ENCODE results near the gene PIGS.
"Not testable (repeated sequence)": the region's sequence is repeated elsewhere in the genome, so short reads cannot be mapped to it uniquely, and the experiment has no call there.

PIGS gene

DNA sequence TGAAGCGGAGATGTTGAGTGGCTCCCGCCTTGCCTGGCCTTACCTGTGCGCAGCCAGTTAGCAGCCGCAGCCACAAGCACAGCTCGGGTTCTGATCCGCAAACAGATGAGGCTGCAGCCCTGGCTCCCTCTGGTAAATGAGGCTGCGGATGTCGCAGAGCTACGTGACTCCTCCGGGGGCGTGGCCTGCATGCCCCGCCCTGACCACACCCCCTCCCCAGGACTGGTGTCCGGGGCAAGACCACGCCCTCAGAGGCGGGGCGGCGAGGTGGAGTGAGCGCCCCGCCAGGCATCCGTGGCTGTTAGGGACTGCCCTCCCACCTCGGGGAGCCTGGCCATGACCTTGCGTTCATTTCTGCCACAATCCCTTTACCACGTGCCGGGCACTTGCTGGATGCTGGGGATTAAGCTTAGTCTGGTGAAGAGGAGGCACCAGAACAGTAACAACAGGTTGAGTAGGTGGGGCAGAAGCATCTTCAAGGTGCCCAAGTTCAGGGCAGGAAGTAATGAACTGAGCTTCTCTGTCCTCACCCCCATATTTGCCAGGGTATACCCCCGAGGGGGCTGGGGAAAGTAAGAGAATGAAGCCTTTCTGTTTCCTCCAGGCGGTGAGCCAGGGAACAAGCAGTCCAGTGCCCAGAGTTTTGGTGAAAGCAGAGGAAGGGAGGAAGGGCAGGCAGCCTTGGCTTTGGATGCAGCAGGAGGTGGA, 5.6 kb upstream of the PIGS start, which contains the start of gene ALDOC:
Gene ALDOC, minus strand, starts transcription at position 138 of the 708 bp plus-strand sequence. CDS start 1,363 bp downstream, outside the sequence.
- no peaks in the 10 kb centered on the region for H3K9me3 ChIP-seq (ENCODE audit: low read length)
- no peaks in the 10 kb centered on the region for H4K20me1 ChIP-seq (ENCODE audit: insufficient read depth, low read length)
- H3K9me2 ChIP-seq (ENCODE audit: low read depth, low read length): no peaks in the 10 kb centered on the region
- no peak within 1 kb of the TSS for H2AFZ ChIP-seq (ENCODE audit: low read length)
- H3K9ac ChIP-seq (ENCODE audit: low read length): peak within 1 kb of the TSS; percentile 51; the same call in 1 of the 2 replicates
- H3K4me2 ChIP-seq (ENCODE audit: low read length): peak within 1 kb of the TSS; percentile 59; the same call in 1 of the 2 replicates
- H3K36me3 ChIP-seq (ENCODE audit: insufficient read depth, low read length): peaks cover 68% of the 10 kb centered on the region
- H3K79me2 ChIP-seq (ENCODE audit: insufficient read depth, low read length): no peaks in the 10 kb centered on the region
- H3K4me3 ChIP-seq (ENCODE audit: low read depth, low read length, poor library complexity, severe bottlenecking): peak within 1 kb of the TSS; percentile 55
- no peak for TF ChIP-seq EZH2 (IDR thresholded peaks at IDR 0.05; ENCODE audit: borderline replicate concordance, low read length)
- TF ChIP-seq, protein P1, sequence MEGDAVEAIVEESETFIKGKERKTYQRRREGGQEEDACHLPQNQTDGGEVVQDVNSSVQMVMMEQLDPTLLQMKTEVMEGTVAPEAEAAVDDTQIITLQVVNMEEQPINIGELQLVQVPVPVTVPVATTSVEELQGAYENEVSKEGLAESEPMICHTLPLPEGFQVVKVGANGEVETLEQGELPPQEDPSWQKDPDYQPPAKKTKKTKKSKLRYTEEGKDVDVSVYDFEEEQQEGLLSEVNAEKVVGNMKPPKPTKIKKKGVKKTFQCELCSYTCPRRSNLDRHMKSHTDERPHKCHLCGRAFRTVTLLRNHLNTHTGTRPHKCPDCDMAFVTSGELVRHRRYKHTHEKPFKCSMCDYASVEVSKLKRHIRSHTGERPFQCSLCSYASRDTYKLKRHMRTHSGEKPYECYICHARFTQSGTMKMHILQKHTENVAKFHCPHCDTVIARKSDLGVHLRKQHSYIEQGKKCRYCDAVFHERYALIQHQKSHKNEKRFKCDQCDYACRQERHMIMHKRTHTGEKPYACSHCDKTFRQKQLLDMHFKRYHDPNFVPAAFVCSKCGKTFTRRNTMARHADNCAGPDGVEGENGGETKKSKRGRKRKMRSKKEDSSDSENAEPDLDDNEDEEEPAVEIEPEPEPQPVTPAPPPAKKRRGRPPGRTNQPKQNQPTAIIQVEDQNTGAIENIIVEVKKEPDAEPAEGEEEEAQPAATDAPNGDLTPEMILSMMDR (IDR thresholded peaks at IDR 0.05; ENCODE audit: low read length): no peak
- no peaks in the 10 kb centered on the region; the same call in 1 of the 2 replicates for H3F3A ChIP-seq (ENCODE audit: insufficient read depth, low read length)
- H3K27ac ChIP-seq (ENCODE audit: low read depth, low read length, poor library complexity, severe bottlenecking): peak within 1 kb of the TSS; percentile 84
- H3K27me3 ChIP-seq (ENCODE audit: insufficient read depth, low read length): no peaks in the 10 kb centered on the region
- peaks cover 29% of the 10 kb centered on the region for H3K4me1 ChIP-seq (ENCODE audit: insufficient read depth, low read length, severe bottlenecking)

DNA sequence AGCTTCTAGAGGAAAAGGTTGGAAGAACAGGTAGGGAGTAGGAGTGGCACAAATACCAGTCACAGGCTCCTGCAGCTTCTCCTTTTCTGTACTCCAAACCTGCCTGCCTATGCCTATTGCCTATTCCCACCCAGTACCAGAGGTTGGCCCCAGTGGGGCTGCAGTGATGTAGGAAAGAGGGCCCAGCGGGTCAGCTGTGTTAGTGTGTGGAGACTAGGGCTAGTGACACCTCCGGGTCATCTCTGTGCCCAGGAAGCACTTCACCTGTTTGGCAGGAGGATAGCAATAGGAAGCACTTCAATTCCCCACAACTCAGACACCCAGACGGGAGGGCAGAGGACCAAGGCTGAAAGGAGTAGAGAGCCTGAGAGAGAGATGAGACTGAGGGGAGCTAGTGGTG, 4.7 kb upstream of the PIGS start:
- not testable (repeated sequence) for H4K20me1 ChIP-seq (ENCODE audit: insufficient read depth, low read length); H3K9me2 ChIP-seq (ENCODE audit: low read depth, low read length); H3K79me2 ChIP-seq (ENCODE audit: insufficient read depth, low read length); H3K9me3 ChIP-seq (ENCODE audit: low read length); H3K27ac ChIP-seq (ENCODE audit: low read depth, low read length, poor library complexity, severe bottlenecking); H3K27me3 ChIP-seq (ENCODE audit: insufficient read depth, low read length); H3F3A ChIP-seq (ENCODE audit: insufficient read depth, low read length); H2AFZ ChIP-seq (ENCODE audit: low read length)
- Histone ChIP-seq H3K4me3 (ENCODE audit: low read depth, low read length, poor library complexity, severe bottlenecking) (peak overlapping the region; percentile 46), H3K9ac (ENCODE audit: low read length) (peak overlapping the region; percentile 26; the same call in 1 of the 2 replicates), H3K36me3 (ENCODE audit: insufficient read depth, low read length) (peaks cover 64% of the 10 kb centered on the region), H3K4me2 (ENCODE audit: low read length) (peak overlapping the region; percentile 58; the same call in 1 of the 2 replicates), H3K4me1 (ENCODE audit: insufficient read depth, low read length, severe bottlenecking) (peaks cover 31% of the 10 kb centered on the region)

DNA sequence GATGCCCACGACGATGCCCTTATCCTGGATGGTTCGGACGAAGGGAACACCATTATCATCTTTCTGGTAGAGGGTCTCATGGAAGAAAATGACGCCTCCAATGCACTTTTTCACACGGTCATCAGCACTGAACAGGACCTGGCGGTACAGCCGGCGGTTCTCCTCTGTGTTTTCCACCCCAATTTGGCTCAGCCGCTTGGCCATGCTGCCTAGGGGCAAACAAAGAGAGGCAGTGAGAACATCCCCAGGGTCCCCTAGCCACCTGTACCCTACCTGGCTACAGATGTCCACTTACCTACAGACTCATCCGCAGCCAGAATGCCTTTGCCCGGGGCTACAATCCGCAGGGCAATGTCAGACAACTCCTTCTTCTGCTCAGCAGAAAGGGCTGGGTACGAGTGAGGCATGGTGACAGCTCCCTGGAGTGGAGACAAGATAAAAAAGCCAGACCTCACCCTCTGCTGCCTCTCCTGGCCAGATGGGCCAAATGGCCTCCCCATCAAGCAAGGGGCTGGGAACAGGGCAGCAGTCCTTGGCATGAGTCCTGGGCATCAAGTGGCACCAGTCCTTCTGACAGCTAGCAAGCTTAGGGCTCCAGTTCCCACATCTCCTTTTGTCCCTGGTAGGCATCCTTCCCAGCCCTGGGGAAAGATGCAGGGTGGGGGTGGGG, 3.9 kb upstream of the PIGS start:
- TF ChIP-seq EZH2 (IDR thresholded peaks at IDR 0.05; ENCODE audit: borderline replicate concordance, low read length): no peak
- TF ChIP-seq, protein P1 (IDR thresholded peaks at IDR 0.05; ENCODE audit: low read length): peak; percentile 22; the same call in 1 of the 2 replicates
- Histone ChIP-seq H3K27ac (ENCODE audit: low read depth, low read length, poor library complexity, severe bottlenecking) (no peak overlapping the region), H3K9me3 (ENCODE audit: low read length) (no peaks in the 10 kb centered on the region), H4K20me1 (ENCODE audit: insufficient read depth, low read length) (no peaks in the 10 kb centered on the region), H3K4me1 (ENCODE audit: insufficient read depth, low read length, severe bottlenecking) (peaks cover 35% of the 10 kb centered on the region), H3K27me3 (ENCODE audit: insufficient read depth, low read length) (no peaks in the 10 kb centered on the region), H3K79me2 (ENCODE audit: insufficient read depth, low read length) (0 out of 2 replicates have a peak, but pooled peaks cover 5% of the 10 kb centered on the region), H2AFZ (ENCODE audit: low read length) (no peak overlapping the region), H3K9ac (ENCODE audit: low read length) (no peak overlapping the region; the same call in 1 of the 2 replicates), H3K9me2 (ENCODE audit: low read depth, low read length) (no peaks in the 10 kb centered on the region), H3K4me3 (ENCODE audit: low read depth, low read length, poor library complexity, severe bottlenecking) (no peak overlapping the region), H3K36me3 (ENCODE audit: insufficient read depth, low read length) (peaks cover 56% of the 10 kb centered on the region), H3K4me2 (ENCODE audit: low read length) (peak overlapping the region; percentile 58; the same call in 1 of the 2 replicates), H3F3A (ENCODE audit: insufficient read depth, low read length) (no peaks in the 10 kb centered on the region; the same call in 1 of the 2 replicates)
